IPS-18a (cell line): ENCODE data around the gene NECTIN4.

Experiments used
- H3K27ac ChIP-seq: one replicate; pipeline ENCODE4 v1.5.1; 2013; ENCODE audit warnings: low read length
- H3K27me3 ChIP-seq: one replicate; pipeline ENCODE4 v1.6.1; 2013; ENCODE audit warnings: mild to moderate bottlenecking, low read length; ENCODE audit not compliant: control insufficient read depth, insufficient read depth
- H3K36me3 ChIP-seq: one replicate; pipeline ENCODE4 v1.6.1; 2013; ENCODE audit warnings: low read depth, low read length; ENCODE audit not compliant: control insufficient read depth
- H3K4me1 ChIP-seq: one replicate; pipeline ENCODE4 v1.6.1; 2013; ENCODE audit warnings: low read depth, low read length; ENCODE audit not compliant: control insufficient read depth
- H3K4me3 ChIP-seq: one replicate; pipeline ENCODE4 v1.5.1; 2013; ENCODE audit warnings: low read length
- H3K9ac ChIP-seq: one replicate; pipeline ENCODE4 v1.6.1; 2013; ENCODE audit warnings: mild to moderate bottlenecking, low read length, moderate library complexity
- H3K9me3 ChIP-seq: one replicate; pipeline ENCODE4 v1.6.1; 2013; ENCODE audit warnings: low read depth, low read length; ENCODE audit not compliant: control insufficient read depth

Gene NECTIN4

GRCh38 chr1:161047436-161048420, 41.6 kb downstream of the NECTIN4 start:
- H3K36me3 ChIP-seq, result peaks cover 6% of the 10 kb centered on the region
- no peak overlapping the region for H3K4me3 ChIP-seq
- peaks cover 22% of the 10 kb centered on the region for H3K27me3 ChIP-seq
- H3K4me1 ChIP-seq, result peaks cover 12% of the 10 kb centered on the region
- H3K9ac ChIP-seq, result no peak overlapping the region
- H3K9me3 ChIP-seq, result peaks cover 6% of the 10 kb centered on the region
- no peak overlapping the region for H3K27ac ChIP-seq

- H3K9me3 ChIP-seq, result peaks cover 6% of the 10 kb centered on the region
- H3K27ac ChIP-seq, result peak overlapping the region; percentile 98
- peak overlapping the region; percentile 91 for H3K4me3 ChIP-seq
- H3K27me3 ChIP-seq, result peaks cover 22% of the 10 kb centered on the region
- H3K9ac ChIP-seq, result peak overlapping the region; percentile 87
- H3K36me3 ChIP-seq, result peaks cover 14% of the 10 kb centered on the region
- H3K4me1 ChIP-seq, result peaks cover 12% of the 10 kb centered on the region
Measured at GRCh38 chr1:161046605-161047228, 42.6 kb downstream of the NECTIN4 start.

GRCh38 chr1:161045736-161046604, 43.4 kb downstream of the NECTIN4 start, which contains the start of gene USF1:
USF1 (minus strand) TSS chr1:161045977; CDS start chr1:161043275, 2,702 bp downstream.
- Histone ChIP-seq H3K36me3 (peaks cover 18% of the 10 kb centered on the region), H3K4me1 (peaks cover 12% of the 10 kb centered on the region), H3K9me3 (peaks cover 6% of the 10 kb centered on the region)

GRCh38 chr1:161044908-161045735, 44.2 kb downstream of the NECTIN4 start:
- Histone ChIP-seq H3K27ac (peak overlapping the region; percentile 60), H3K27me3 (peaks cover 22% of the 10 kb centered on the region), H3K4me3 (peak overlapping the region; percentile 91), H3K9ac (peak overlapping the region; percentile 87), H3K36me3 (peaks cover 25% of the 10 kb centered on the region), H3K9me3 (peaks cover 6% of the 10 kb centered on the region), H3K4me1 (peaks cover 12% of the 10 kb centered on the region)

More at GRCh38 chr1:161045736-161046604, 43.4 kb downstream of the NECTIN4 start, which contains the start of gene USF1:
- H3K27ac ChIP-seq, result peak within 1 kb of the TSS; percentile 98
- peaks cover 22% of the 10 kb centered on the region for H3K27me3 ChIP-seq
- peak within 1 kb of the TSS; percentile 87 for H3K9ac ChIP-seq
- H3K4me3 ChIP-seq, result peak within 1 kb of the TSS; percentile 91

- Histone ChIP-seq H3K4me1 (peaks cover 12% of the 10 kb centered on the region), H3K36me3 (peaks cover 31% of the 10 kb centered on the region), H3K9ac (peak overlapping the region; percentile 87), H3K27me3 (peaks cover 22% of the 10 kb centered on the region), H3K9me3 (peaks cover 6% of the 10 kb centered on the region), H3K27ac (peak overlapping the region; percentile 9), H3K4me3 (peak overlapping the region; percentile 91)
Measured at GRCh38 chr1:161044535-161044907, 44.8 kb downstream of the NECTIN4 start.

- Histone ChIP-seq H3K36me3 (peaks cover 34% of the 10 kb centered on the region), H3K9me3 (no peaks in the 10 kb centered on the region), H3K9ac (no peak overlapping the region), H3K4me1 (peaks cover 12% of the 10 kb centered on the region), H3K4me3 (no peak overlapping the region), H3K27ac (no peak overlapping the region), H3K27me3 (no peaks in the 10 kb centered on the region)
Measured at GRCh38 chr1:161039546-161039945, 49.8 kb downstream of the NECTIN4 start.

GRCh38 chr1:161039154-161039545, 50.2 kb downstream of the NECTIN4 start:
- H3K27ac ChIP-seq, result no peak overlapping the region
- no peaks in the 10 kb centered on the region for H3K27me3 ChIP-seq
- H3K36me3 ChIP-seq, result peaks cover 34% of the 10 kb centered on the region
- no peak overlapping the region for H3K9ac ChIP-seq
- peaks cover 9% of the 10 kb centered on the region for H3K4me1 ChIP-seq
- H3K4me3 ChIP-seq, result peak overlapping the region; percentile 77
- H3K9me3 ChIP-seq, result no peaks in the 10 kb centered on the region

- Histone ChIP-seq H3K27me3 (no peaks in the 10 kb centered on the region), H3K4me1 (peaks cover 9% of the 10 kb centered on the region), H3K27ac (no peak within 1 kb of the TSS), H3K9me3 (no peaks in the 10 kb centered on the region), H3K4me3 (peak within 1 kb of the TSS; percentile 77), H3K36me3 (peaks cover 34% of the 10 kb centered on the region), H3K9ac (peak within 1 kb of the TSS; percentile 62)
Measured at GRCh38 chr1:161038523-161039153, 50.7 kb downstream of the NECTIN4 start, which contains the start of gene TSTD1. TSTD1 (minus strand) TSS chr1:161038964; CDS start chr1:161038889, 75 bp downstream.

GRCh38 chr1:161037661-161038522, 51.5 kb downstream of the NECTIN4 start:
- H3K4me1 ChIP-seq, result peaks cover 9% of the 10 kb centered on the region
- peak overlapping the region; percentile 62 for H3K9ac ChIP-seq
- H3K36me3 ChIP-seq, result peaks cover 29% of the 10 kb centered on the region
- H3K27me3 ChIP-seq, result no peaks in the 10 kb centered on the region
- H3K27ac ChIP-seq, result no peak overlapping the region
- H3K9me3 ChIP-seq, result no peaks in the 10 kb centered on the region
- H3K4me3 ChIP-seq, result peak overlapping the region; percentile 77
